HCT116 (cell line): Measurements from ENCODE around the gene IRF9.

ENCODE experiments used
- CEBPB ChIP-seq: IDR thresholded peaks from 2 replicates; pipeline ENCODE4 v1.6.1; 2012; ENCODE audit warnings: low read depth
- CTCF ChIP-seq, 3 experiments: fragments of 200-600 bp in 1 of 3; sonication (generic) in 1 of 3; IDR thresholded peaks in 2 of 3; conservative IDR thresholded peaks in 1 of 3; 2 replicates each; pipeline ENCODE4 v1.5.1; 2012 to 2017; ENCODE audit warnings: low read depth in 2 of 3, low read length in 2 of 3, antibody characterized with exemption in 1 of 3, borderline replicate concordance in 1 of 3, control low read depth in 1 of 3, mild to moderate bottlenecking in 1 of 3, mixed read lengths in 1 of 3, mixed run types in 1 of 3, moderate library complexity in 1 of 3; ENCODE audit not compliant: insufficient read depth in 1 of 3
- MAX ChIP-seq: IDR thresholded peaks from 2 replicates; pipeline ENCODE4 v1.6.1; 2012
- POLR2A ChIP-seq: IDR thresholded peaks from 2 replicates; pipeline ENCODE4 v1.7.0; 2011; ENCODE audit warnings: borderline replicate concordance; ENCODE audit not compliant: insufficient read depth, insufficient read length; ENCODE audit errors: extremely low read depth
- POLR2AphosphoS5 ChIP-seq: IDR thresholded peaks from 2 replicates; pipeline ENCODE4 v1.6.1; 2011; ENCODE audit warnings: mild to moderate bottlenecking, low read depth, low read length, moderate library complexity
- RAD21 ChIP-seq: IDR thresholded peaks from 2 replicates; pipeline ENCODE4 v1.6.1; 2012; ENCODE audit warnings: low read depth, mild to moderate bottlenecking
- REST ChIP-seq: IDR thresholded peaks from 2 replicates; pipeline ENCODE4 v1.6.1; 2012; ENCODE audit warnings: low read depth
- SP1 ChIP-seq: IDR thresholded peaks from 2 replicates; pipeline ENCODE4 v1.6.1; 2012; ENCODE audit warnings: low read depth
- TCF7L2 ChIP-seq: IDR thresholded peaks from 2 replicates; pipeline ENCODE4 v1.7.0; 2011; ENCODE audit warnings: borderline replicate concordance, inconsistent platforms; ENCODE audit not compliant: insufficient read depth, insufficient read length; ENCODE audit errors: extremely low read depth
- YY1 ChIP-seq: IDR thresholded peaks from 2 replicates; pipeline ENCODE4 v1.6.1; 2011; ENCODE audit warnings: low read length, low read depth, moderate library complexity, mild to moderate bottlenecking; ENCODE audit not compliant: insufficient replicate concordance; ENCODE audit errors: extremely low read depth
- ZBTB33 ChIP-seq: IDR thresholded peaks from 2 replicates; pipeline ENCODE4 v1.6.1; 2011; ENCODE audit warnings: mild to moderate bottlenecking, low read length, moderate library complexity; ENCODE audit not compliant: insufficient replicate concordance; ENCODE audit errors: extremely low read depth
- ZFX ChIP-seq: fragments of 450-650 bp; IDR thresholded peaks from 2 replicates; pipeline ENCODE4 v1.6.1; 2017
- ZNF274 ChIP-seq: fragments of 200-500 bp; sonication (Bioruptor generic); IDR thresholded peaks from 2 replicates; pipeline ENCODE4 v1.6.1; 2014; ENCODE audit warnings: mild to moderate bottlenecking, low read depth, low read length, inconsistent platforms

- TF ChIP-seq MAX = no peak
- TF ChIP-seq CTCF (IDR thresholded peaks at IDR 0.05 in 2 of 3, conservative IDR thresholded peaks at IDR 0.05 in 1 of 3; ENCODE audit: borderline replicate concordance in 1 of 3, insufficient read depth in 1 of 3, low read depth in 2 of 3, low read length in 2 of 3) = no peak
- TF ChIP-seq POLR2A = no peak
- no peak for TF ChIP-seq REST
- TF ChIP-seq ZBTB33 = no peak
- TF ChIP-seq POLR2AphosphoS5 = no peak
- TF ChIP-seq CEBPB = no peak
- TF ChIP-seq ZNF274 = no peak
- TF ChIP-seq SP1 = no peak
- no peak for TF ChIP-seq RAD21
- no peak for TF ChIP-seq TCF7L2
- TF ChIP-seq ZFX = no peak
- TF ChIP-seq YY1 = no peak
Observed at GRCh38 chr14:24130717-24131548, 30.1 kb upstream of the IRF9 start.
